Amniotic stem cell (primary cell): ENCODE measurements around the gene CMC1.
"Not testable (repeated sequence)": the region's sequence is repeated elsewhere in the genome, so short reads cannot be mapped to it uniquely, and the experiment has no call there.

Experiments used
- DNase-seq: peaks from one replicate; lab custom pipeline; 2025; lab: John Stamatoyannopoulos, UW

CMC1 gene

GRCh38 chr3:28241221-28242160 is at the start of gene CMC1:
TSS of gene CMC1 (plus strand) at chr3:28241619. CDS start at chr3:28241794, 175 bp downstream.
- peak; percentile 93 for DNase-seq

- no peak for DNase-seq
Observed at GRCh38 chr3:28198161-28198560, 43.3 kb upstream of the CMC1 start.

- no peak for DNase-seq
Observed at GRCh38 chr3:28198974-28199373, 42.4 kb upstream of the CMC1 start.

GRCh38 chr3:28199643-28200042 is 41.8 kb upstream of the CMC1 start:
- not testable (repeated sequence) for DNase-seq

- DNase-seq = not testable (repeated sequence)
Observed at GRCh38 chr3:28200366-28200848, 41.0 kb upstream of the CMC1 start.

- DNase-seq = no peak
Observed at GRCh38 chr3:28206479-28206878, 34.9 kb upstream of the CMC1 start.

GRCh38 chr3:28207000-28207733 is 34.3 kb upstream of the CMC1 start:
- no peak for DNase-seq

- DNase-seq = no peak
Observed at GRCh38 chr3:28210968-28211713, 30.3 kb upstream of the CMC1 start.

- DNase-seq = no peak
Observed at GRCh38 chr3:28212681-28213080, 28.7 kb upstream of the CMC1 start.

- DNase-seq = no peak
Observed at GRCh38 chr3:28215407-28215806, 26.0 kb upstream of the CMC1 start.

- no peak for DNase-seq
Observed at GRCh38 chr3:28218071-28218916, 23.1 kb upstream of the CMC1 start.

- DNase-seq = no peak
Observed at GRCh38 chr3:28218917-28219198, 22.6 kb upstream of the CMC1 start.

- no peak for DNase-seq
Observed at GRCh38 chr3:28224430-28224829, 17.0 kb upstream of the CMC1 start.

GRCh38 chr3:28226020-28226419 is 15.4 kb upstream of the CMC1 start:
- DNase-seq = no peak

GRCh38 chr3:28228623-28229022 is 12.8 kb upstream of the CMC1 start:
- DNase-seq = no peak

- DNase-seq = no peak
Observed at GRCh38 chr3:28232659-28233058, 8.8 kb upstream of the CMC1 start.

- no peak for DNase-seq
Observed at GRCh38 chr3:28234454-28234853, 7.0 kb upstream of the CMC1 start.

- DNase-seq = no peak
Observed at GRCh38 chr3:28239108-28239507, 2.3 kb upstream of the CMC1 start.

GRCh38 chr3:28240441-28240840 is 978 bp upstream of the CMC1 start:
- DNase-seq = no peak

GRCh38 chr3:28242519-28242918 is 1.1 kb downstream of the CMC1 start:
- no peak for DNase-seq

- no peak for DNase-seq
Observed at GRCh38 chr3:28243424-28244106, 2.1 kb downstream of the CMC1 start.
